GM19035 (cell line): Measurements from ENCODE around the gene ZBTB48.
"Not testable (repeated sequence)": the region's sequence is repeated elsewhere in the genome, so short reads cannot be mapped to it uniquely, and the experiment has no call there.

ENCODE experiments used
- ATAC-seq: cut with Tn5 transposase; IDR thresholded peaks from one replicate; pipeline ENCODE4 v1.9.1; 2021; ENCODE audit not compliant: unreplicated experiment

The ZBTB48 gene

GRCh38 chr1:6590046-6590445 lies 10.3 kb downstream of the ZBTB48 start:
- ATAC-seq: no peak

GRCh38 chr1:6591222-6591621 lies 11.4 kb downstream of the ZBTB48 start:
- no peak for ATAC-seq

DNA sequence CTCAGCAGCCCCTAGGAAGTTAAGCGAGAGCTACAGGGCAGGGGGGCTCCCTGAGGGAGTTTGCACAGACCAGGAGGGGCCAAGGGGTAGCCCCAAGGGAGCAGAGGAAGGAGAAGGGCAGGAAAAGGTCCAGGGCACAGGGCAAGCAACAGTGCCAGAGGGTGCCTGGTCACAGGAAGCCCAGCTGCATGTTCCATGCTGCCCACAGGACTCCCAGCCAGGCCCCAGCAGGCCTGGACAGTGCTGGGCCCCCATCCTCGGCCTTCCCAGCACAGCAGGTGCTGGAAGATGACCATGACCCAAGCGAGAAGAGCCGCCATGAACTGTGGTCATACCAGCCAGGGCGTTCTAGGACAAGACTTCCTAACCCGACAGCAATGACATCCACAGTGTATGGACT lies 11.8 kb downstream of the ZBTB48 start:
- ATAC-seq: no peak

GRCh38 chr1:6592441-6592840 lies 12.6 kb downstream of the ZBTB48 start:
- no peak for ATAC-seq

GRCh38 chr1:6592865-6593593 lies 13.2 kb downstream of the ZBTB48 start:
- no peak for ATAC-seq

- ATAC-seq: no peak
Measured at GRCh38 chr1:6593810-6594209, 14.0 kb downstream of the ZBTB48 start.

DNA sequence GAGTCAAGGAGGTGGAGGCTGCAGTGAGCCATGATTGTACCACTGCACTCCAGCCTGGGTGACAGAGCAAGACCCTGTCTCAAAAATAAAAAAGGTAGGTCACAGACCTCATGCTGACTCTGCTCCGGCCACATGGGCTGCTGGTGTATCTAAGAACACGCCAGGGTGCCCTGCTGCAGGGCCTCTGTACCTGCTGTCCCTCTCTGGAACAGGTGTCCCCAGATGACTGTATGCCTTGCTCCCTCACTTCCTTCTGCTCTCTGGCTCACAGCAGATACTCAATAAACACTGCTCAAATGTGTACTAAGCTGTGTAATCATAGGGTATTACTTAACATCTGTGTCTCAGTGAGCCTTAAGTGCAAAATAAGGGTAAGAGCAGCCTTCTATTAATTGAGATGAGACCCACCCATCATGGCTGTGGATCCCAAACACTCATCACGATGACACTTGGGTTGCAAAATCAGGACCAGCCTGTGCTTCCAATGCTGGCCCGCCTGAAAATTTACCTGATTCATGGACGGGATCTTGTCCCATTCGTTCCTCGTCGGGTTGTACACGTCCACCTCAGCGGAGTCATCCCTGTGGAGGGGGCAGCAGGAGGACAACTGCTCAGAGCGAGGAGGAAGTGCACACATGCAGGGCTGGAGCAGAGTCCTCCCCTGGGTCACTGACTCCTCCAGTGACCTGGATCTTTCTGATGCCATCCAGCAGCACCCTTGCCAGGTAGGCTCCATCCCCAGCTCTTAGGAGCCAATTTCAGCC lies 15.4 kb downstream of the ZBTB48 start:
- no peak for ATAC-seq

DNA sequence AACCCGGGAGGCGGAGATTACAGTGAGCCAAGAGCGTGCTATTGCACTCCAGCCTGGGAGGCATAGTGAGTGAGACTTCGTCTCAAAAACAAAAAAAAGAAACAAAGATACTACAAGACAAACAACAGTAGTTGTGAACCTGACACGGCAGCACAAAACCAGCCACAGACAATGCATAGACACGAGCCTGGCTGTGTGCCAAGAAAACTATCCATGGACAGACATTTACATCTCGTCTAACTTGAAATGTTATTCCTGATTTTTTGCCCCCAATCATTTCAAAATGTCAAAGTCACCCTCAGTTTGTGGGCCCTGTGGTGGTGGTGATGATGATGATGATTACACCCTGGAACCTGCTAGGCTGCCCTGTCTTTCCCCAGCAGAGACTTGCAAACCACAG lies 16.6 kb downstream of the ZBTB48 start:
- no peak for ATAC-seq

- ATAC-seq: no peak
Measured at GRCh38 chr1:6596886-6597776, 17.3 kb downstream of the ZBTB48 start.

DNA sequence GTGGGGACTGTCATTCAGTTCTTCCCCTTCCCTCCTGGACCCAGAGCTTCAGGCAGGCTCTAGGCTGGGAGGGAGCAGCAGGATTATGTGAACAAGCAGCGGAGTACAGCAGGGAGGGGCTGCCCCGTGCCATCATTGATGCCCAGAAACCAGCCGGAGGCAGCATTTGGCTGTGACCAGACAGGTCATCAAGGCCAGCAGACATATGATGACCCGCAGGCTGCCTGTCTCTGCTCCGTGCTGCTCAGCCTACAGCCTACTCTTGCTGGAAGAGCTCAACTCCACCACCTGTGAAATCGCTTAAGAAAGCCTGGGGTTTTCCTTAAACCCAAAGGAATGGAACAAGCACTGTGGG lies 18.0 kb downstream of the ZBTB48 start:
- no peak for ATAC-seq

DNA sequence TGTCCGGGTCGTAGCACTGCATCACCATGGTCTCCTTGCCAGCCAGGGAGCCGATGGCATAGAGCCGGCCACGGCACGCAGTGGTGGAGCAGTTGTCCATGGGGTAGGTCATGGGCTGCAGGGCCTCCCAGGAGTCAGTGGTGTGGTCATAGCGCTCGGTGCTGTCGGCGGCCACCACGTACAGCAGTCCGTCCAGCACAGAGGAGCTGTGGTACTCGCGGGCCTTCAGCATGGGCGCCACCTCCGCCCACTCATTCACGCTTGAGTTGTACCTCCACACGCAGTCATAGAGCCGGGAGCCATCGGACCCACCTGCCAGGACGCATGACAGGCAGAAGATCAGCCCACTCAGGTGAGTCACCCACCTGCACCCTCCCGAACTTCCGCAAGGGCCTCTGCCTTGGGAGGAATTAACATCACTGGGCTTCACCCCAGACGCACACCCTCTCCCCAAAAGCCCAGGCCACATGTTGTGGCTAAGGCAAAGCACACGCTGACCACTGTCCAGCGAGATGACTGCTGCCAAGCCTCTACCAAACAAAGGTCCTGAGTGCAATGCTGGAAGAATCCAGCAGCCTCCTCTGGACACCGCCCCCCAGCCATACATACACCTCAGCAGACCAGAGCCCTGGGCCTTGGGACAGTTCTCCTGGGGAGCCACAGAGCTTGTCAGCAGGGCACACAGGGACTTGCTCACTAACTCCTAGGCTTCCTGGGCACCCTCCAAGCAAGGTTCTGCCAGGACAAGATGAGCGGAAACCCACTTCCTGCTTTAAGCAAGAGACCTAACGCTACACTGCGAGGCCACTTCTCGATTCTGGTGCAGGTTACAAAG lies 19.6 kb downstream of the ZBTB48 start:
- ATAC-seq: no peak

- not testable (repeated sequence) for ATAC-seq
Measured at GRCh38 chr1:6599991-6600390, 20.2 kb downstream of the ZBTB48 start.

GRCh38 chr1:6600410-6601048 lies 20.7 kb downstream of the ZBTB48 start:
- ATAC-seq: no peak

- peak; percentile 31 for ATAC-seq
Measured at GRCh38 chr1:6601049-6601922, 21.5 kb downstream of the ZBTB48 start.

DNA sequence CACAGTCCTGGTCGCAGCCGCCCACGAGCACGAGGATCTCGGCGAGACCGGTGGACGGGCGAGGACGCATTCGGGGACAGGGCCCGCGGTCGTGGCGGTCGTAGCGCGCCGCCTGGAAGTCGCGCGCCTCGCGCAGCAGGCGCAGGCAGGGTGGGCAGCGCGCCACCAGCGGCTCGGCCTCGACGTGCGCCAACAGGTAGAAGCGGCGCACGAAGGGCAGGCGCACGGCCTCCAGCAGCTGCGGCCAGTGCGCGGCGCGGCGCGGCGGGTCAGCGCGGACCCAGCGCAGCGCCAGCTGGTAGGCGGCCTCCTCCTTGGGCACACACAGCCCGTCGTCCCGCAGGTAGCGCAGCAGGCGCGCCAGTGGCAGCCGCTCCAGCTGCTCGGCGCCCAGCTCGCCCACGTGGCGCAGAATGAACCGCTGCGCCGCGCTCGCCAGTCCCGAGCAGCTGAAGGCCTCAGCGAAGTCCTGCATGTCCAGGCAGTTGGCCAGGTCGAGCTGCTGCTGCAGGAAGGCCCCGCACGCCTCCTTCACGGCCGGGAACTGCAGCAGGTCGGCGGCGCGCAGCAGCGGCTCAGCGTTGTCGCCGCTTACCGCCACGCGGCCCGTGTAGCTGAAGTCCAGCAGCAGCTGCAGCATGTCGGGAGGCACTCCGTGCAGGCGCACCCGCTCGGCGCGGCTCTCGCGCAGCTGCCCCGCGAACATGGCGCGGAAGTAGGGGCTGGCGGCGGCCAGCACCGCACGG lies 22.3 kb downstream of the ZBTB48 start:
- ATAC-seq: peak; percentile 33

DNA sequence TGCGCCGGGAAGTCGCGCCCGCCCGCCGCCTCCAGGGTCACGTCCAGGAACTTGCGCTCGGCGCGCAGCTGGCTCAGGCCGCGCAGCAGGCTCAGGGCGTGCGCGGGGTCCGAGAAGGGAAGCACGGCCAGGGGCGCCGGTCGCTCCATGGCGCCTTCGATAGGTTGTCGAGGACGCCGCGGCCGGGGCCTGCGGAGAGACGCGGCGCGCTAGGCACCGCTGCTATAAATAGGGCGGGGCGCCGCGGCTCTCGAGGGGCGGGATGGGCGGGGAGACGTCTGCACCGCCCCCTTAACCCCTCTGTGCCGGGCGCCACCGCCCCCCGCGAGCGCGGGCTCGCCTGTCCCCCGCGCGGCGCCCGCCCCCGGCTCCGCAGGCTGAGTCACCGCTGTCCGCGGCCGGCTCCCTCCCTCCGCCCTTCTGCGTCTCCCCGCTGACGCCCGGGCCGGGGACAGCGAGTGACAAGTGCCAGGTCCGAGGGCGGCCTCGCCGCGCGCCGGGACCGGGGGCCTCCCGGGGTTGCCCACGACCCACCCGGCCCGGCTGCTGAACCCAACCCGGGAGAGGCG lies 23.0 kb downstream of the ZBTB48 start, which contains the start of gene KLHL21:
TSS of gene KLHL21 (minus strand) at position 201 of the 569 bp plus-strand sequence. CDS start at position 149, 52 bp downstream.
- ATAC-seq: peak; percentile 55

DNA sequence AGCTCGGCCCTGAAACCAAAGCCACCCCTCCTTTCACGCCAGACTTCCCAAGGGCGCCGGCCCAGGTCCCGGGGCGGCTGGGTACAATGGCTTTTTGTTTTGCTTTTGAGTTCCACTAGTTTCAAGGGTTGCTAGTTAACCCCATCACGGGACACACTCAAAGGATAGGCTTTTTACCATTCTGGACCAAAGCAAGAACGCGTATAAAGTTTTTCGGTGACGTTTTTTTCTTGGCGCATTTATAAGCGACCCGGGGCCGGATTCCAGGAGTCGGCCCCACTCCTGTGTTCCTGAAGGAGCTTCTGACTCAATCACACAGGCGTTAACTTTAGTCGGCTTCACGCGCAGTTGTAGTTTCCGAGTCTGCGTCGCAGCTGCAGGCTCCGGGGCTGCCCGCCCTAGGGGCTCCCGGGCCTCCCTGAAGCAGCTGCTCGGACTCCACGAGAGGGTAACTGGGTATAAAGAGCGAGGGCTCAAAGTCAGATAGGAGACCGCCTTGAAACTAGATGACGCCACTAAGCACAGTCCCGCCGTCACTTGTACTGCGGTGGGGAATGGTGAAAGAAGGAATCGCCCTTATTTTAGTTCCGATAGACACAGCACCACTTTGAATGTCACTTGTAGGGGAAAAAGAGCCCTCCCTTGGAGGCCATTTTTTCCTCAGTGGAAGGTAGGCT lies 23.6 kb downstream of the ZBTB48 start:
- ATAC-seq: peak; percentile 27
